HEK293T (cell line): ENCODE data around the gene KLF7.

Experiments
- ARNT ChIP-seq: fragments of 450-650 bp; IDR thresholded peaks from 2 replicates; pipeline ENCODE4 v1.6.1; 2017; ENCODE audit warnings: mild to moderate bottlenecking
- BHLHE40 ChIP-seq: fragments of 450-650 bp; IDR thresholded peaks from 2 replicates; pipeline ENCODE4 v1.6.1; 2016; ENCODE audit warnings: mild to moderate bottlenecking, moderate library complexity, borderline replicate concordance
- ELF4 ChIP-seq: fragments of 450-650 bp; IDR thresholded peaks from 2 replicates; pipeline ENCODE4 v1.6.1; 2017; ENCODE audit warnings: antibody characterized with exemption
- FOXK2 ChIP-seq: fragments of 450-650 bp; IDR thresholded peaks from 2 replicates; pipeline ENCODE4 v1.6.1; 2016; ENCODE audit warnings: mild to moderate bottlenecking
- FOXM1 ChIP-seq: fragments of 450-650 bp; IDR thresholded peaks from 2 replicates; pipeline ENCODE4 v1.6.1; 2017; ENCODE audit warnings: mild to moderate bottlenecking, borderline replicate concordance
- HDGF ChIP-seq: fragments of 450-650 bp; IDR thresholded peaks from 2 replicates; pipeline ENCODE4 v1.6.1; 2017; ENCODE audit warnings: antibody characterized with exemption, borderline replicate concordance
- L3MBTL2 ChIP-seq: fragments of 450-650 bp; conservative IDR thresholded peaks from 2 replicates; pipeline ENCODE4 v1.6.1; 2016; ENCODE audit warnings: mild to moderate bottlenecking
- LEF1 ChIP-seq: fragments of 450-650 bp; IDR thresholded peaks from 2 replicates; pipeline ENCODE4 v1.6.1; 2017; ENCODE audit warnings: mild to moderate bottlenecking, borderline replicate concordance
- NFRKB ChIP-seq: fragments of 450-650 bp; IDR thresholded peaks from 2 replicates; pipeline ENCODE4 v1.6.1; 2016; ENCODE audit warnings: mild to moderate bottlenecking, moderate library complexity
- PKNOX1 ChIP-seq: fragments of 450-650 bp; IDR thresholded peaks from 2 replicates; pipeline ENCODE4 v1.6.1; 2016
- SP1 ChIP-seq: fragments of 450-650 bp; IDR thresholded peaks from 2 replicates; pipeline ENCODE4 v1.6.1; 2017
- SUZ12 ChIP-seq: fragments of 450-650 bp; IDR thresholded peaks from 2 replicates; pipeline ENCODE4 v1.6.1; 2016; ENCODE audit warnings: mild to moderate bottlenecking
- TARDBP ChIP-seq: fragments of 450-650 bp; IDR thresholded peaks from 2 replicates; pipeline ENCODE4 v1.6.1; 2016

DNA sequence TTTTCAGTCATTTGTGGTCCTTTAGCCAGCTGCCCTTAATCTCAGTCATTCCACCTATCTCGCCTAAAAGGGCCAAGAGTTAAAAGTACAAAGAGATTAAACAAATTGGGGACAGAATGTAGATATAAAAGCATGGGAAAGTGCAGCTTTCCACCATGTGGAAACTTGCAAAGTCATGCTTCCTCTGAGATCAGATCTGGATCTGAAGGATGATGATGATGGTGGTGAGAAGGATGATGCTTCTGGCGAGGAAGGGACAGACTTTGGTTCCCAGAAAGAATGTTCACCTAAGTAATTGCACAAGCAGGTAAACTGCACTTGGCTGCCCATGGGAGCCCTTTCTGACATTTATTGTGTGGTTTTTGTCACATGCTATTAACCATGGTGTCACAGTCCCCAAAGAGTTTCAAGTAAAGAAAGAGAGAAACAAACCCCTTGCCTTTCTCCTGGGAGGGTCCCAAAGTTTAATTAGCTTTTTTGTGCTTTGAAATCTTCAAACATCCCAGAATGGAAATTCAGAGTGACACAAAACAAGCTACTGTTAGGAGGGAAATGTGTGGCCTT is 34.7 kb downstream of the KLF7 start:
- no peak for TF ChIP-seq PKNOX1
- no peak for TF ChIP-seq BHLHE40
- no peak for TF ChIP-seq ARNT
- TF ChIP-seq SP1, result no peak
- TF ChIP-seq NFRKB, result no peak
- TF ChIP-seq SUZ12, result no peak
- no peak for TF ChIP-seq ELF4
- TF ChIP-seq TARDBP, result no peak
- no peak for TF ChIP-seq FOXK2
- TF ChIP-seq LEF1, result no peak
- no peak for TF ChIP-seq L3MBTL2
- TF ChIP-seq HDGF, result no peak
- no peak for TF ChIP-seq FOXM1
